Thoracic aorta (tissue), 2 donors: ENCODE measurements around the gene GIMAP6. TPM values are rescaled to one million over a fixed set of nuclear protein-coding genes. Genes with fewer than 3 reads are reported as not detected.

Experiments used
- ATAC-seq: fragments of 150-250 bp; one replicate; pipeline ENCODE4 v1.8.0; 2017; ENCODE audit warnings: low read depth; ENCODE audit not compliant: insufficient number of reproducible peaks, low FRiP score
- DNase-seq: peaks from one replicate; pipeline ENCODE4 v3.0.0-alpha.2; 2020; ENCODE audit warnings: low spot score
- H3K27ac ChIP-seq, 2 donors: fragments of 200-600 bp; sonication (generic); 1 replicate in 1 of 2; 2 replicates in 1 of 2; pipeline ENCODE4 v1.5.1; 2016; ENCODE audit warnings: mild to moderate bottlenecking in 2 of 2, moderate library complexity in 2 of 2
- H3K27me3 ChIP-seq: fragments of 200-600 bp; sonication (generic); replicated peaks from 2 replicates; pipeline ENCODE4 v1.6.0; 2016; ENCODE audit warnings: mild to moderate bottlenecking; ENCODE audit not compliant: insufficient read depth
- H3K36me3 ChIP-seq: fragments of 200-600 bp; sonication (generic); one replicate; pipeline ENCODE4 v1.5.1; 2016
- H3K4me1 ChIP-seq, 2 donors: fragments of 200-600 bp; sonication (generic); 1 replicate in 1 of 2; 2 replicates in 1 of 2; pipeline versions ENCODE4 v1.5.1 to v1.6.0; 2016; ENCODE audit warnings: low read depth in 2 of 2, mild to moderate bottlenecking in 1 of 2; ENCODE audit not compliant: control insufficient read depth in 1 of 2
- H3K4me3 ChIP-seq: fragments of 200-600 bp; sonication (generic); 2 replicates; pipeline ENCODE4 v1.5.1; 2016; ENCODE audit warnings: mild to moderate bottlenecking
- H3K9me3 ChIP-seq: fragments of 200-600 bp; sonication (generic); 2 replicates; pipeline ENCODE4 v1.5.1; 2016
- total RNA-seq, 2 donors: library from RNA; depleted of rRNA; stranded (reverse); fragments of >200 nt; gene quantifications; one replicate each; pipeline versions ENCODE4 v1.1.0 to v1.2.3, GENCODE V29; 2016
- TF ChIP-seq, protein P1 (sequence below): fragments of 200-600 bp; sonication (generic); IDR thresholded peaks from one replicate; pipeline ENCODE4 v1.5.1; 2019; ENCODE audit warnings: antibody characterized with exemption

GIMAP6 gene
- total RNA-seq, 2 donors from 2014 or later: 20.3 to 41.1 TPM

DNA sequence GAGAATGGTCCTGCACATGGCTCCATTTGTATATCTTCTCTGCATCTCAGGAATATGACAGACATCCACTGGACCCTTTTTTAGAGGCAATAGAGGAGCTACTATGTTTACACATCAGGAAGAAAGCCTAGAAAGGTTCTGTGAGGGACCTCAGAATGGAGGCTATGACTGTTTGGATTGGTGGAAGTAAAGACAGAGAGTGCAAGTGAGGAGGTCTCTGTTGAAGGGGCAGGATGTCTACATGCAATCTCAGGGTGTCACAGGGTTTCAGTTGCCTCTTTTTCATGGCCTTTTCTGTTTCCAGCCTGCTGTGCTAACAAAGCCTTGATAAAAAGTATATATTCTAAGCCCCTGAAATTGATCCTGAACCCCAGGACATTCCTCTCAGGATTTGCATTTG lies 9.7 kb upstream of the GIMAP6 start:
- Histone ChIP-seq H3K36me3 (no peaks in the 10 kb centered on the region), H3K4me1 (no peaks in the 10 kb centered on the region), H3K27me3 (no peaks in the 10 kb centered on the region), H3K27ac (no peak overlapping the region), H3K4me3 (no peak overlapping the region), H3K9me3 (peaks cover 4% of the 10 kb centered on the region)
- ATAC-seq (no peak), DNase-seq (no peak)
- TF ChIP-seq, protein P1, sequence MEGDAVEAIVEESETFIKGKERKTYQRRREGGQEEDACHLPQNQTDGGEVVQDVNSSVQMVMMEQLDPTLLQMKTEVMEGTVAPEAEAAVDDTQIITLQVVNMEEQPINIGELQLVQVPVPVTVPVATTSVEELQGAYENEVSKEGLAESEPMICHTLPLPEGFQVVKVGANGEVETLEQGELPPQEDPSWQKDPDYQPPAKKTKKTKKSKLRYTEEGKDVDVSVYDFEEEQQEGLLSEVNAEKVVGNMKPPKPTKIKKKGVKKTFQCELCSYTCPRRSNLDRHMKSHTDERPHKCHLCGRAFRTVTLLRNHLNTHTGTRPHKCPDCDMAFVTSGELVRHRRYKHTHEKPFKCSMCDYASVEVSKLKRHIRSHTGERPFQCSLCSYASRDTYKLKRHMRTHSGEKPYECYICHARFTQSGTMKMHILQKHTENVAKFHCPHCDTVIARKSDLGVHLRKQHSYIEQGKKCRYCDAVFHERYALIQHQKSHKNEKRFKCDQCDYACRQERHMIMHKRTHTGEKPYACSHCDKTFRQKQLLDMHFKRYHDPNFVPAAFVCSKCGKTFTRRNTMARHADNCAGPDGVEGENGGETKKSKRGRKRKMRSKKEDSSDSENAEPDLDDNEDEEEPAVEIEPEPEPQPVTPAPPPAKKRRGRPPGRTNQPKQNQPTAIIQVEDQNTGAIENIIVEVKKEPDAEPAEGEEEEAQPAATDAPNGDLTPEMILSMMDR: no peak

DNA sequence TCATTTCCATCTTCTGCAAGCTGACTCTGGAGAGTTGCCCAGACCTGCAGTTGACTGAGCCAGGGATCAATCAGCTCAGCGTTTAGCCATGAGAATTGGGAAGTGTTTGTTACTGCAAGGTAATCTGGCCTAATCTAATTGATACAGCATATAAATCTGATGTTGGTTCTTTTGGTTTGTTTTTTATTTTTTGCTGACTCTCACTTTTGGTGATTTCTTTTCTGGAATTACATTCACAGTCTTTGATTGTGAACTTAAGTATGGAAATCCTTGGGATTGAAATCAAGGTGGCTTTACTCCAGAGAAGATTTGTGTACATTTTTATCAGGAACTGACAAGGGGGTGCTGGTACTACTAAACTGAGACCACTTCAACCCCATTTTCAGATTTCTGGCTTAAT lies 1.7 kb upstream of the GIMAP6 start:
- Histone ChIP-seq H3K4me1 (no peaks in the 10 kb centered on the region), H3K9me3 (peaks cover 2% of the 10 kb centered on the region), H3K27me3 (no peaks in the 10 kb centered on the region), H3K36me3 (no peaks in the 10 kb centered on the region), H3K4me3 (no peak overlapping the region), H3K27ac (no peak overlapping the region)
- TF ChIP-seq, protein P1: no peak
- ATAC-seq (no peak), DNase-seq (no peak)

DNA sequence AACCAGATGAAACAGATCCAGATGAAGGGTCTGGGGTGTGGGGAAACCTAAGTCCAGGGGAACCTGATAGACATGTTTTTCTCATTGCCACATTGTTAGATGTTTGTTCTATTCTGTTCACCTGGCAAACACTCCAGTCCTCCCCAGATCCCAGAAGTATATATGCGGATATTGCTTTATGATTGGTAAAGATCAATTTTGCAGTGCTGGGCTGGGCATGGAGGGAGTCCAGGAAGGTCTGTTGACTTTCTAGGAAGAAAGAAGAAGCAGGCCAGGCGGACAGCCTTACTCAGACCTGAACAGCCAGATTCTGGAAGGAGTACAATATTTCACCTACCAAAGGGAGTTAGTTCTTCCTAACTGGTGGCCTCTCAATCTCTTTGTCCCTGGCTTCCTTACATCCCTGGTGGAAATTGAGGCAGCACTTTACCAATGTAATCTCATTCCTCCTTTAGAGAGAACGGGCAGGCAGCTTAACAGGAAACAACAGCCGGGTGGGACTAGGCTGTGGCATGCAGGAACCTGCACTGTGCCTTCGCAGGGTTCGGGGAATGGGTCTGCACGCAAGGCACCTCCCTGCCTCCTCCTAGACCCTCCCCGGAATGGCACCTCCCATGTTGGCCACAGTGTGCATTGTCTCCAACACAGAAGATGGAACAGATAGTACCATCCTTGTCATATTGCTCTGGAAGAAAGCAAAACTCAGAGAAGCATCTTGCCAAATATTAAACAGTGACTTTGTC lies 930 bp downstream of the GIMAP6 start:
- DNase-seq (no peak), ATAC-seq (no peak)
- TF ChIP-seq, protein P1: no peak
- Histone ChIP-seq H3K36me3 (no peaks in the 10 kb centered on the region), H3K9me3 (no peaks in the 10 kb centered on the region), H3K4me3 (peak overlapping the region; percentile 64), H3K27ac (peak overlapping the region in 1 of 2 donors; percentile 45), H3K27me3 (no peaks in the 10 kb centered on the region), H3K4me1 (no peaks in the 10 kb centered on the region)

DNA sequence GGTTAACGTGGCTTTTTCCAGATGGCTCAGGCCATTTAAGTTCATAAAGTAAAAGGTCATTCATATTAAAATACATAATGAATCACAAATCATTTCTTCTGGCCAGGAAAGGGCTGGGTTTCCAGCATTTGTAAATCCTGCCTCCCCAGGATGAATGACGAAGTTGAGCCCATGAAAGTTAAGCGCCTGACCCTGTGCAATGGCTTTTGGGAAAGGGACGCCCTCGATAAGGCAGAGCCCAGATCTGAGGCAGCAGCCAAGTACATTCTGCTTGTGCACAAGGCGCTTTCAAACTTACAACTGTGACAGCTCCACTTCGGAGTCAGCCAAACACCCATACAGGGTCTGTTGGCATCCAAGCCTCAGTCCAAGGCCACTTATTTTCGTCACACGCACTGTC lies 2.8 kb downstream of the GIMAP6 start:
- Histone ChIP-seq H3K27me3 (no peaks in the 10 kb centered on the region), H3K9me3 (no peaks in the 10 kb centered on the region), H3K27ac (no peak overlapping the region), H3K36me3 (no peaks in the 10 kb centered on the region), H3K4me1 (no peaks in the 10 kb centered on the region), H3K4me3 (no peak overlapping the region)
- TF ChIP-seq, protein P1: no peak
- ATAC-seq (no peak), DNase-seq (no peak)

DNA sequence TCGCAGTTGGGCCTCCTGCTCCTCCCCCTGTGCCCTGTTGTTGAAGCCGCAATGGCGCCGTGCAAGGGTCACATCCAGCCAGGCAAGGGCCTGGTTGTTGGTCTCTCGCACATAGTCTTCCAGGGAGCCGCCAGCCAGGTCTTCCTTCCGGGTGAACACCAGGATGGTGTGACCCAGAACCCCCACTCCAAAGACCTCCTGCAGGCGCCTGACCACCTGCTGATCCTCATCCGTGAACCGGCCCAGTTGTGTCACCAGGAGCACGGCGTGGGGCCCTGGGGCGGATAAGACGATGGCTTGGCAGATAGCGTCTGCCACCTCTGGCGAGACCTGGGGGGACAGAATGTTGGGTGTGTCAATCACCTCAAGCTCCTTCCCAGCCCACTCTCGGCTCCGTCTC lies 4.2 kb downstream of the GIMAP6 start:
- DNase-seq (no peak), ATAC-seq (no peak)
- Histone ChIP-seq H3K4me3 (no peak overlapping the region), H3K27ac (no peak overlapping the region), H3K9me3 (no peaks in the 10 kb centered on the region), H3K27me3 (no peaks in the 10 kb centered on the region), H3K36me3 (no peaks in the 10 kb centered on the region), H3K4me1 (no peaks in the 10 kb centered on the region)
- TF ChIP-seq, protein P1: no peak
